ENCODE data around the gene ERMN.

DNA sequence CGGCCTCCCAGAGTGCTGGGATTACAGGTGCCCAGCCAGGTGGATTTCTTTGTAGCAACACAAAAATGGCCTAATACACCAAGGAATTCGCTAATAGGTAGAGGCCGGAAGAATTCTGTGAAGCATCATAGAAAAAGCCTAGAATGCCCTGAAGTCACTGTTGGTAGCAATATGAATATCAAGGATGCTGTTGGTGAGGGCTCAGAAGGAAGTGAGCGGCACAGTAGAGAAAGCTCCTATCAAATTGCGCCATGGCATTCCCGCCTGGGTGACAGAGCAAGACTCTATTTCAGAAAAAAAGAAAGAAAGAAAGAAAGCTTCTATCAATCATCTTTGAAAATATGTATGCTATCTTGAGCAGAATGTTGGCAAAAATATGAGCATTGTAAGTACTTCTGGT, 44.3 kb downstream of the ERMN start:
- TF ChIP-seq, protein P1, sequence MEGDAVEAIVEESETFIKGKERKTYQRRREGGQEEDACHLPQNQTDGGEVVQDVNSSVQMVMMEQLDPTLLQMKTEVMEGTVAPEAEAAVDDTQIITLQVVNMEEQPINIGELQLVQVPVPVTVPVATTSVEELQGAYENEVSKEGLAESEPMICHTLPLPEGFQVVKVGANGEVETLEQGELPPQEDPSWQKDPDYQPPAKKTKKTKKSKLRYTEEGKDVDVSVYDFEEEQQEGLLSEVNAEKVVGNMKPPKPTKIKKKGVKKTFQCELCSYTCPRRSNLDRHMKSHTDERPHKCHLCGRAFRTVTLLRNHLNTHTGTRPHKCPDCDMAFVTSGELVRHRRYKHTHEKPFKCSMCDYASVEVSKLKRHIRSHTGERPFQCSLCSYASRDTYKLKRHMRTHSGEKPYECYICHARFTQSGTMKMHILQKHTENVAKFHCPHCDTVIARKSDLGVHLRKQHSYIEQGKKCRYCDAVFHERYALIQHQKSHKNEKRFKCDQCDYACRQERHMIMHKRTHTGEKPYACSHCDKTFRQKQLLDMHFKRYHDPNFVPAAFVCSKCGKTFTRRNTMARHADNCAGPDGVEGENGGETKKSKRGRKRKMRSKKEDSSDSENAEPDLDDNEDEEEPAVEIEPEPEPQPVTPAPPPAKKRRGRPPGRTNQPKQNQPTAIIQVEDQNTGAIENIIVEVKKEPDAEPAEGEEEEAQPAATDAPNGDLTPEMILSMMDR (IDR thresholded peaks at IDR 0.05; ENCODE audit: insufficient read depth, low read length) = no peak
- TF ChIP-seq POLR2AphosphoS5 (IDR thresholded peaks at IDR 0.05; ENCODE audit: low read depth) = no peak
- TF ChIP-seq GABPA (IDR thresholded peaks at IDR 0.05; ENCODE audit: low read depth) = no peak
- no peak for TF ChIP-seq SPI1 (IDR thresholded peaks at IDR 0.05; ENCODE audit: borderline replicate concordance, low read depth)
